NCI-H1048 (cell line): Measurements from ENCODE around the gene APBA2.

Experiments used
- DNase-seq: peaks from one replicate; lab custom pipeline; 2025; lab: John Stamatoyannopoulos, UW

APBA2 gene

GRCh38 chr15:29120593-29121368, 235.0 kb downstream of the APBA2 start:
- DNase-seq: no peak

- no peak for DNase-seq
These were observed 235.5 kb downstream of the APBA2 start for GRCh38 chr15:29121369-29121656.

GRCh38 chr15:29121907-29122306, 236.1 kb downstream of the APBA2 start:
- no peak for DNase-seq

- DNase-seq: no peak
These were observed 236.7 kb downstream of the APBA2 start for GRCh38 chr15:29122506-29122905.

- no peak for DNase-seq
These were observed 237.4 kb downstream of the APBA2 start for GRCh38 chr15:29123171-29123570.

- no peak for DNase-seq
These were observed 238.2 kb downstream of the APBA2 start for GRCh38 chr15:29123991-29124390.

- DNase-seq: no peak
These were observed 239.0 kb downstream of the APBA2 start for GRCh38 chr15:29124581-29125381.

GRCh38 chr15:29125382-29126207, 239.8 kb downstream of the APBA2 start:
- DNase-seq: no peak

GRCh38 chr15:29126208-29126536, 240.4 kb downstream of the APBA2 start:
- no peak for DNase-seq

- DNase-seq: no peak
These were observed 241.2 kb downstream of the APBA2 start for GRCh38 chr15:29126821-29127461.

- DNase-seq: no peak
These were observed 242.0 kb downstream of the APBA2 start for GRCh38 chr15:29127506-29128430.

- DNase-seq: no peak
These were observed 242.9 kb downstream of the APBA2 start for GRCh38 chr15:29128671-29129070.

GRCh38 chr15:29129221-29129620, 243.4 kb downstream of the APBA2 start:
- DNase-seq: no peak

- DNase-seq: no peak
These were observed 244.2 kb downstream of the APBA2 start for GRCh38 chr15:29129926-29130325.

- no peak for DNase-seq
These were observed 244.7 kb downstream of the APBA2 start for GRCh38 chr15:29130476-29130875.

- DNase-seq: no peak
These were observed 245.4 kb downstream of the APBA2 start for GRCh38 chr15:29130951-29131839.

GRCh38 chr15:29131840-29132420, 246.2 kb downstream of the APBA2 start:
- no peak for DNase-seq

GRCh38 chr15:29132735-29133181, 247.0 kb downstream of the APBA2 start:
- DNase-seq: no peak

GRCh38 chr15:29133321-29133720, 247.5 kb downstream of the APBA2 start:
- DNase-seq: no peak

GRCh38 chr15:29133791-29134190, 248.0 kb downstream of the APBA2 start:
- DNase-seq: no peak
